ENCODE measurements around the gene VOPP1. TPM values are rescaled to one million over a fixed set of nuclear protein-coding genes. Genes with fewer than 3 reads are reported as not detected.
"Not testable (repeated sequence)": the region's sequence is repeated elsewhere in the genome, so short reads cannot be mapped to it uniquely, and the experiment has no call there.

The VOPP1 gene
- total RNA-seq, result 10 to 100 TPM; 32.6 to 34.7 TPM

GRCh38 chr7:55572378-55573233 is at the start of gene VOPP1:
Gene VOPP1, minus strand, starts transcription at chr7:55572502. Its CDS starts 178 bp downstream, at chr7:55572324.
- H3K27me3 Mint-ChIP-seq, result no peaks in the 10 kb centered on the region
- peaks cover 61% of the 10 kb centered on the region for H3K4me1 Mint-ChIP-seq (ENCODE audit: low read depth)
- TF ChIP-seq CTCF (IDR thresholded peaks at IDR 0.05), result no peak
- H3K27ac Mint-ChIP-seq, result peak within 1 kb of the TSS; percentile 95
- ChIA-PET CTCF (interaction anchor here (1.1 to 3.3 kb wide), 3 partner anchors 21 to 42 kb away, joined by 4 to 21 read pairs (median 13); no protein-coding TSS in a partner anchor), POLR2A (interaction anchor here (0.6 to 11.2 kb wide), 11 partner anchors 9 to 207 kb away, joined by 3 to 163 read pairs (median 3); no protein-coding TSS in a partner anchor)
- DNase-seq, result peak; percentile 54
- H3K36me3 Mint-ChIP-seq (ENCODE audit: low read depth), result peaks cover 4% of the 10 kb centered on the region
- intact Hi-C loops (cut with micrococcal nuclease), result no loop called here
- no peaks in the 10 kb centered on the region for H3K9me3 Mint-ChIP-seq
- H3K4me3 Mint-ChIP-seq, result peak within 1 kb of the TSS; percentile 87
- peak; percentile 45 for ATAC-seq

DNA sequence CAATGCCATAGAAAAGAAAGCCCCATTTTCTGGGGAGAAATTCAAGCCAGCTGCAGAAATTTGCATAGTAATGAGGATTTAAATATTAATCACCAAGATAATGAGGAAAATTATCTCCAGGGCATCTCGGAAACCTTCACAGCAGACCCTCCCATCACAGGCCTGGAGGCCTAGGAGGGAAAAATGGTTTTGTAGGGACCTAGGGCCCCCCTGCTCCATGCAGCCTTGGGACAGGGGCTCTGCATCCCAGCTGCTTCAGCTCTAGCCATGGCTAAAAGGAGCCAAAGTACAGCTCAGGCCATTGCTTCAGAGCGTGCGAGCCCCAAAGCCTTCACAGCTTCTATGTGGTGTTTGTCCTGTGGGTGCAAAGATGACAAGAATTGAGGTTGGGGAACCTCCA is 46.6 kb upstream of the VOPP1 start:
- POLR2A ChIA-PET, result no interaction called here
- CTCF ChIA-PET, result interaction anchor here (1.2 kb wide), 1 partner anchor 25 kb away, joined by 4 read pairs; no protein-coding TSS in a partner anchor
- Mint-ChIP-seq H3K4me3 (no peak overlapping the region), H3K9me3 (peaks cover 2% of the 10 kb centered on the region), H3K27ac (no peak overlapping the region), H3K27me3 (peaks cover 17% of the 10 kb centered on the region), H3K36me3 (ENCODE audit: low read depth) (peaks cover 1% of the 10 kb centered on the region), H3K4me1 (ENCODE audit: low read depth) (no peaks in the 10 kb centered on the region)
- DNase-seq, result no peak
- intact Hi-C loops (cut with micrococcal nuclease), result no loop called here
- TF ChIP-seq CTCF (IDR thresholded peaks at IDR 0.05), result no peak
- ATAC-seq, result no peak

- H3K27ac Mint-ChIP-seq; H3K9me3 Mint-ChIP-seq; H3K36me3 Mint-ChIP-seq (ENCODE audit: low read depth); H3K4me1 Mint-ChIP-seq (ENCODE audit: low read depth); DNase-seq; H3K27me3 Mint-ChIP-seq; CTCF ChIA-PET; intact Hi-C loops (cut with micrococcal nuclease); POLR2A ChIA-PET; H3K4me3 Mint-ChIP-seq; ATAC-seq: not testable (repeated sequence)
Observed at GRCh38 chr7:55614365-55615064, 42.2 kb upstream of the VOPP1 start.

DNA sequence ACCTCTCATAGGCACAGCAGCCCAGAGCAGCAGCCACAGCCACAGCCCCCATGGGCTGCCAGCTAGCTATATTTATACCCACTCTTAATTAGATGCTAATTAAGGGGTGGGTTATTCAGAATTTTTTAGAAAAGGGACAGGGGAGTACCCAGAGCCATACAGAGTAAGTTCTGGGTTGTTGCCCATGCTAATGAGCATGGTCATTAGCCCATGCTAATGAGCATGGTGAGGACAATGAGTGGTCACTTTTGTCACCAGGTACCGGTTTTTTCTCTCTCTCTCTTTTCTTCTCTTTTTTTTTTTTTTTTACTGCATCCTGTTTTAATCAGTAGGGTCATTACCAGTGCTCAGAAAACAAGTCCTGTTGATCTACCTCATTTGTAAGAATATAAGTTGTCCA is 37.4 kb upstream of the VOPP1 start:
- CTCF ChIA-PET; H3K9me3 Mint-ChIP-seq; ATAC-seq; H3K36me3 Mint-ChIP-seq (ENCODE audit: low read depth); intact Hi-C loops (cut with micrococcal nuclease); DNase-seq; H3K4me3 Mint-ChIP-seq; H3K4me1 Mint-ChIP-seq (ENCODE audit: low read depth); H3K27me3 Mint-ChIP-seq; H3K27ac Mint-ChIP-seq; POLR2A ChIA-PET: not testable (repeated sequence)

GRCh38 chr7:55605661-55606060 is 33.4 kb upstream of the VOPP1 start:
- H3K36me3 Mint-ChIP-seq (ENCODE audit: low read depth); H3K4me3 Mint-ChIP-seq; H3K27ac Mint-ChIP-seq; ATAC-seq; H3K27me3 Mint-ChIP-seq; intact Hi-C loops (cut with micrococcal nuclease); POLR2A ChIA-PET; CTCF ChIA-PET; H3K9me3 Mint-ChIP-seq; H3K4me1 Mint-ChIP-seq (ENCODE audit: low read depth); DNase-seq: not testable (repeated sequence)

DNA sequence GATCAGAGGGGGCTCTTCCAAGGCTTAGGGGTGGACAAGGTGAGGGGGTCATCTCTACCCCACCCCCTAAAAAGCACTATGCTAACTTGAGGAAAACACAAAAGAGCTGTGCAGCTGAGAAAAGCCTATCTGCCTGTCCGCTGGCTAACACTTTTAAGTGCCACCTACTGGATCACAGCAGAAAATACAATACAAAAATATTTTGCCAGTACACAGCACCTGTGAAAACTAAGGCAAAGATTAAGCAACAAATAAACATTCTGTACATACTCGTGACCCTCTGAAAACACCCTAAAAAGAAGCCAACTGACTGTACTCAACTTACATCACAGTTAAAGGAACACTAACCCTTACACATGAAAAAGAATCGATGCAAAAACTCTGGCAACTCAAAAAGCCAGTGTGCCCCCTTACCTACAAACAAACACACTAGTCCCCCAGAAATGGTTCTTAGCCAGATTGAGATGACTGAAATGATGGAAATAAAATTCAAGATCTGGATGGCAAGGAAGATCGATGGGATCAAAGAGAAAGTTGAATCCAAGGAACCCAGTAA is 25.7 kb upstream of the VOPP1 start:
- intact Hi-C loops (cut with micrococcal nuclease), result loop anchor here (5.0 kb wide), 1 partner anchor 166 kb away; no protein-coding TSS in a partner anchor
- not testable (repeated sequence) for H3K36me3 Mint-ChIP-seq (ENCODE audit: low read depth)
- TF ChIP-seq CTCF (IDR thresholded peaks at IDR 0.05), result peak; percentile 47

GRCh38 chr7:55597214-55597739 is 25.0 kb upstream of the VOPP1 start:
- H3K27ac Mint-ChIP-seq; H3K27me3 Mint-ChIP-seq; DNase-seq; H3K36me3 Mint-ChIP-seq (ENCODE audit: low read depth); ATAC-seq; H3K9me3 Mint-ChIP-seq; POLR2A ChIA-PET; H3K4me3 Mint-ChIP-seq; H3K4me1 Mint-ChIP-seq (ENCODE audit: low read depth): not testable (repeated sequence)
- CTCF ChIA-PET, result interaction anchor here (0.7 to 2.3 kb wide), 5 partner anchors 9 to 165 kb away, joined by 3 to 12 read pairs (median 5); no protein-coding TSS in a partner anchor
- intact Hi-C loops (cut with micrococcal nuclease), result loop anchor here (5.0 kb wide), 1 partner anchor 165 kb away; no protein-coding TSS in a partner anchor

More for the DNA sequence above, 25.7 kb upstream of the VOPP1 start:
- H3K27ac Mint-ChIP-seq; H3K4me3 Mint-ChIP-seq; H3K4me1 Mint-ChIP-seq (ENCODE audit: low read depth); H3K27me3 Mint-ChIP-seq; H3K9me3 Mint-ChIP-seq; DNase-seq; POLR2A ChIA-PET: not testable (repeated sequence)
- CTCF ChIA-PET, result interaction anchor here (0.7 to 2.0 kb wide), 5 partner anchors 9 to 166 kb away, joined by 3 to 10 read pairs (median 4); no protein-coding TSS in a partner anchor
- peak; percentile 58 for ATAC-seq
